ENCODE results near the gene CLEC5A.
"Not testable (repeated sequence)": the region's sequence is repeated elsewhere in the genome, so short reads cannot be mapped to it uniquely, and the experiment has no call there.

The CLEC5A gene

DNA sequence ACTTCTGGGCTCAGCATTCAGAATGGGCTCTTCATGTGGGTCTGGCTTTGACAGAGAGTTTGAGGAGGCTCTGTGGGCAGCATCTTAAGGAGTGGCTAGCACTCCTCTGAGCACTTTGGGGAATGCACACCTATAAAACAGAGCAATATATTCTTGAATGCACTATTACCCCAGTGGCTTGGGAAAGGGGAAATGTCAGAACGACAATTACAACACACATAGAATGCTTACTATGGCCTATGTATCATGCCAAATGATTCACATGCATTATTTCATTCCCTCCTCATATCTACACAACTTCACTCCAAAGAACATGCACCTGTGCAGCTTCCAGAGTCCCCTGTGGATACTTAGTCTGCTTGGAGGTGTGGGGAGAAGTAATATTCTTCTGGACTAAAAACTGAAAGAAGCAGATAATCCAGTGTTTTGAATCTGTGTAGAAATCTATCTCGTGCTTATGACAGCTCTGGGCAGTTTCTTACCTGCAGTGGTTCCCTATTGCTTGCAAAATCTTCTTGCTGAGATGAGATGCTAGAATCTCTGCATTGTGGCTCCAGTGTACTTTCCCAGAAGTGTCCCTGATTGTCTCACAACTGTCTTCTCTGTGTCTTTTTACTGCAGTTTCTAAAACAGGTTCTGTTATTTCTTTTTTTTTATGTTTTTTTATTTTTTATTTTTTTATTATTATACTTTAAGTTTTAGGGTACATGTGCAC is 43.4 kb upstream of the CLEC5A start:
- no peaks in the 10 kb centered on the region for H3K9me3 ChIP-seq
- H3K27me3 ChIP-seq = no peaks in the 10 kb centered on the region
- H3K4me3 ChIP-seq = no peak overlapping the region
- intact Hi-C loops (cut with DNase I; ENCODE audit: low total_unique reads) = no loop called here
- no peak for DNase-seq
- H3K36me3 ChIP-seq = no peaks in the 10 kb centered on the region
- no peak overlapping the region for H3K27ac ChIP-seq
- no peaks in the 10 kb centered on the region for H3K4me1 ChIP-seq
- TF ChIP-seq, protein P1, sequence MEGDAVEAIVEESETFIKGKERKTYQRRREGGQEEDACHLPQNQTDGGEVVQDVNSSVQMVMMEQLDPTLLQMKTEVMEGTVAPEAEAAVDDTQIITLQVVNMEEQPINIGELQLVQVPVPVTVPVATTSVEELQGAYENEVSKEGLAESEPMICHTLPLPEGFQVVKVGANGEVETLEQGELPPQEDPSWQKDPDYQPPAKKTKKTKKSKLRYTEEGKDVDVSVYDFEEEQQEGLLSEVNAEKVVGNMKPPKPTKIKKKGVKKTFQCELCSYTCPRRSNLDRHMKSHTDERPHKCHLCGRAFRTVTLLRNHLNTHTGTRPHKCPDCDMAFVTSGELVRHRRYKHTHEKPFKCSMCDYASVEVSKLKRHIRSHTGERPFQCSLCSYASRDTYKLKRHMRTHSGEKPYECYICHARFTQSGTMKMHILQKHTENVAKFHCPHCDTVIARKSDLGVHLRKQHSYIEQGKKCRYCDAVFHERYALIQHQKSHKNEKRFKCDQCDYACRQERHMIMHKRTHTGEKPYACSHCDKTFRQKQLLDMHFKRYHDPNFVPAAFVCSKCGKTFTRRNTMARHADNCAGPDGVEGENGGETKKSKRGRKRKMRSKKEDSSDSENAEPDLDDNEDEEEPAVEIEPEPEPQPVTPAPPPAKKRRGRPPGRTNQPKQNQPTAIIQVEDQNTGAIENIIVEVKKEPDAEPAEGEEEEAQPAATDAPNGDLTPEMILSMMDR (IDR thresholded peaks at IDR 0.05) = no peak

DNA sequence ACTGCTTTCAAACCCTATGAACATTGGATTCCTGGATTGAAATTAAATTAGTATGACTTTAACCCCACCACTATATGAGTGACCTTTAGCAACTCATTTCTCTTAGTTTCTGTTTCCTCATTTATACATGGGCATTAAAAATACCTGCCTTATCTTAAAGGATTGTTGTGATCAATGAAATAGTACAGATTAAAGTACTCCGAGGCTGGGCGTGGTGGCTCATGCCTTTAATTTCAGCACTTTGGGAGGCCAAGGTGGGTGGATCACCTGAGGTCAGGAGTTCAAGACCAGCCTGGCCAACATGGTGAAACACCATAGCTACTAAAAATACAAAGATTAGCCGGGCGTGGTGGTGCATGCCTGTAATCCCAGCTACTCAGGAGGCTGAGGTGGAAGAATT is 41.0 kb upstream of the CLEC5A start:
- H3K27ac ChIP-seq; intact Hi-C loops (cut with DNase I; ENCODE audit: low total_unique reads): not testable (repeated sequence)

DNA sequence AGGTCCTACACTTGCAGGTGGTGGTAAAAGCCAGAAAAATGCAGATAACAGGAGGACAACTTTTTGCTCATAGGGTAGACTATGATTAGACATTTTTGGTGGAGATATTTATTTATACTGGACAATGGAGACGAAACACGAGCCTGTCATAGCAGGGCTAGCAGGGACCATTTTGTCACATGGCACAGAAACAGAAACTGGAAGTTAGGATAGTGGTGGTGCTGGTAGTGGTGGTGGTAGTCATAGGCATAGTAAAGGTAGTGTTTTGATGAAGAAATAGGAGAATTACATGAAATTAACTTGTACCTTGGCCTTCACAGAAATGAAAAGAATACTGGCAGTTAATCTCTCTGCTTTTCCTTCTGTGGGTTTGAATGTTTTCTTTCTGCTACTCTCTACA is 40.1 kb upstream of the CLEC5A start:
- Histone ChIP-seq H3K9me3 (no peaks in the 10 kb centered on the region), H3K27me3 (no peaks in the 10 kb centered on the region), H3K4me1 (no peaks in the 10 kb centered on the region), H3K27ac (no peak overlapping the region), H3K4me3 (no peak overlapping the region), H3K36me3 (no peaks in the 10 kb centered on the region)
- TF ChIP-seq, protein P1 (IDR thresholded peaks at IDR 0.05) = no peak
- intact Hi-C loops (cut with DNase I; ENCODE audit: low total_unique reads) = no loop called here
- DNase-seq = no peak

More for the DNA sequence above, 41.0 kb upstream of the CLEC5A start:
- H3K4me1 ChIP-seq, H3K9me3 ChIP-seq, DNase-seq, H3K27me3 ChIP-seq, H3K4me3 ChIP-seq, H3K36me3 ChIP-seq: not testable (repeated sequence)

DNA sequence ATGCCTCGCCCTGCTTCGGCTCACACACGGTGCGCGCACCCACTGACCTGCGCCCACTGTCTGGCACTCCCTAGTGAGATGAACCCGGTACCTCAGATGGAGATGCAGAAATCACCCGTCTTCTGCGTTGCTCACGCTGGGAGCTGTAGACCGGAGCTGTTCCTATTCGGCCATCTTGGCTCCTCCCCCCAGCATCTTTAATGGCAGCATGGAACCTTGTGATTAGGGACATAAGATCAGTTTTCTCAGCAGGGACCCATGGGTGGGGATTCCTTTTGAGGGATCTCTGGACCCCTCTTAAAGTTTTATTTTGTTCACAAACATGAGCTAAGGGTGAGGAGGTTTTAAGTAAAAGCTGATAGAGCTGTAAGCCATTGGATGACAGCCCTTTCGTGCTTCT is 39.2 kb upstream of the CLEC5A start:
- DNase-seq; intact Hi-C loops (cut with DNase I; ENCODE audit: low total_unique reads); H3K27ac ChIP-seq; H3K9me3 ChIP-seq; H3K27me3 ChIP-seq; H3K4me1 ChIP-seq; H3K36me3 ChIP-seq; H3K4me3 ChIP-seq: not testable (repeated sequence)

DNA sequence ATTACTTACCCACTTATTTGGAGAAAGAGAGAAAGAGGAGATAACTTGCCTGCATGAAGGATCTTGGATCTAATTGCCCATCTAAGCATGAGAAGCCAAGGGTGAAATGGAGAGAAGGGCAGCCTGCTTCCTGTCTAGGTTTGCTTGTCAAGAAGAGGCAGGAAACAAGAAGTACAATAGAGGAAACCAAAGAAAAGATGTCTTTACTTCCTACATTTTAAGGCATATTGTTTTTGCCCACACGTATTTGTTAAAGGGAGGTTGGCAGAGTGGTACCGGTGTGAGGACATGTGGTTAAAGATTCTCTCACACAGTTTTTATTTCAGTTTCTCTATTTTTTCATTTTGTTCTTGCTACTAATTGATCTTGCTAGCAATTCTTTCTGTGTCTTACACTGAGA is 32.8 kb upstream of the CLEC5A start:
- H3K9me3 ChIP-seq = no peaks in the 10 kb centered on the region
- no peaks in the 10 kb centered on the region for H3K4me1 ChIP-seq
- DNase-seq = no peak
- TF ChIP-seq, protein P1 (IDR thresholded peaks at IDR 0.05) = no peak
- no peak overlapping the region for H3K27ac ChIP-seq
- no peaks in the 10 kb centered on the region for H3K36me3 ChIP-seq
- intact Hi-C loops (cut with DNase I; ENCODE audit: low total_unique reads) = no loop called here
- no peaks in the 10 kb centered on the region for H3K27me3 ChIP-seq
- H3K4me3 ChIP-seq = no peak overlapping the region

DNA sequence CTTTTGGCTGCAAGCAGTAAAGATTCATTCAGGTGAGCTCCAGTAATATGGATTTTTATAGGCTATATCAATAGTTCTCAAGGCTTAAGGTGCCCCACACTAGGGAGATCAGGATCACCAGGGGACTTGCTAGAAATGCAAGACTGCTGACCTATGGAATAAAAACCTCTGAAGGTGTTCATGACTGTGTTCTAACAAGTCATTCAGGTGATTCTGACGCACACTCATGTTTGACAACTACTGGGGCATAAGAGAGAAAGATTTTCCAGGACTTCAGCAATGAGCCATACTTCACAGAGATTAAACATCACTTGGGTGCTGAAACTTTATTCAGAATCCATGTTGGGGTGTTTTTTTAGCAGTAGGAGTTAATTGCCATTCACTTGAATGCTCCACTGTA is 31.6 kb upstream of the CLEC5A start:
- H3K36me3 ChIP-seq = no peaks in the 10 kb centered on the region
- no peak overlapping the region for H3K27ac ChIP-seq
- H3K4me3 ChIP-seq = no peak overlapping the region
- no peak for DNase-seq
- no peaks in the 10 kb centered on the region for H3K4me1 ChIP-seq
- H3K27me3 ChIP-seq = no peaks in the 10 kb centered on the region
- intact Hi-C loops (cut with DNase I; ENCODE audit: low total_unique reads) = no loop called here
- TF ChIP-seq, protein P1 (IDR thresholded peaks at IDR 0.05) = no peak
- H3K9me3 ChIP-seq = no peaks in the 10 kb centered on the region
